GM23338 (cell line): Measurements from ENCODE around the gene KRTAP12-2. TPM values are rescaled to one million over a fixed set of nuclear protein-coding genes. Genes with fewer than 3 reads are reported as not detected.
"Not testable (repeated sequence)": the region's sequence is repeated elsewhere in the genome, so short reads cannot be mapped to it uniquely, and the experiment has no call there.

Experiments
- ATAC-seq: fragments of 200-7000 bp; cut with Tn5 transposase; 3 replicates; pipeline ENCODE4 v1.9.1; 2020
- DNase-seq: peaks from one replicate; pipeline ENCODE4 v3.0.0-alpha.2; 2015; ENCODE audit warnings: low spot score
- H2AFZ ChIP-seq: fragments of 200-600 bp; sonication (generic); 2 replicates; pipeline ENCODE4 v1.8.0; 2016; ENCODE audit warnings: antibody characterized with exemption, mild to moderate bottlenecking, moderate library complexity
- H3F3A ChIP-seq: fragments of 200-600 bp; sonication (generic); replicated peaks from 2 replicates; pipeline ENCODE4 v1.8.0; 2017; ENCODE audit warnings: antibody characterized with exemption, mixed run types, low read depth
- H3K27ac ChIP-seq: fragments of 200-600 bp; sonication (generic); 2 replicates; pipeline ENCODE4 v1.6.1; 2016; ENCODE audit warnings: low read depth
- H3K27me3 ChIP-seq: fragments of 200-600 bp; sonication (generic); 2 replicates; pipeline ENCODE4 v1.8.0; 2016; ENCODE audit warnings: mild to moderate bottlenecking, mixed run types, moderate library complexity; ENCODE audit not compliant: insufficient read depth
- H3K36me3 ChIP-seq: fragments of 200-600 bp; sonication (generic); 2 replicates; pipeline ENCODE4 v1.8.0; 2016; ENCODE audit warnings: mild to moderate bottlenecking; ENCODE audit not compliant: insufficient read depth
- H3K4me1 ChIP-seq: fragments of 200-600 bp; sonication (generic); 2 replicates; pipeline ENCODE4 v1.8.0; 2016; ENCODE audit warnings: mild to moderate bottlenecking, moderate library complexity; ENCODE audit not compliant: insufficient read depth
- H3K4me2 ChIP-seq: fragments of 200-600 bp; sonication (generic); 2 replicates; pipeline ENCODE4 v1.7.1; 2017; ENCODE audit warnings: mixed run types
- H3K4me3 ChIP-seq: fragments of 200-600 bp; sonication (generic); 2 replicates; pipeline ENCODE4 v1.6.1; 2016; ENCODE audit warnings: mixed run types
- H3K79me2 ChIP-seq: fragments of 200-600 bp; sonication (generic); replicated peaks from 2 replicates; pipeline ENCODE4 v1.8.0; 2017; ENCODE audit warnings: mild to moderate bottlenecking; ENCODE audit not compliant: insufficient read depth
- H3K9me2 ChIP-seq: fragments of 200-600 bp; sonication (generic); 2 replicates; pipeline ENCODE4 v1.8.0; 2017; ENCODE audit not compliant: insufficient read depth
- H4K20me1 ChIP-seq: fragments of 200-600 bp; sonication (generic); replicated peaks from 2 replicates; pipeline ENCODE4 v1.8.0; 2017; ENCODE audit warnings: mild to moderate bottlenecking; ENCODE audit not compliant: insufficient read depth
- H3K27ac Mint-ChIP-seq: 2 replicates; pipeline ENCODE4 v1.8.0; 2020; ENCODE audit warnings: inconsistent platforms, mild to moderate bottlenecking, moderate library complexity, mixed read lengths
- H3K27me3 Mint-ChIP-seq: 3 replicates; pipeline ENCODE4 v1.8.0; 2022; ENCODE audit warnings: low read depth, mild to moderate bottlenecking, moderate library complexity, mixed read lengths, inconsistent platforms; ENCODE audit not compliant: insufficient read depth, poor library complexity
- H3K36me3 Mint-ChIP-seq: 3 replicates; pipeline ENCODE4 v1.8.0; 2021; ENCODE audit warnings: low read depth, mild to moderate bottlenecking, inconsistent platforms, moderate library complexity, mixed read lengths
- H3K4me1 Mint-ChIP-seq: 3 replicates; pipeline ENCODE4 v1.8.0; 2020; ENCODE audit warnings: mild to moderate bottlenecking, inconsistent platforms, mixed read lengths
- H3K4me3 Mint-ChIP-seq: 3 replicates; pipeline ENCODE4 v1.8.0; 2021; ENCODE audit warnings: moderate library complexity, mild to moderate bottlenecking, inconsistent platforms, mixed read lengths
- H3K9me3 Mint-ChIP-seq: 3 replicates; pipeline ENCODE4 v1.8.0; 2020; ENCODE audit warnings: moderate library complexity, mild to moderate bottlenecking, inconsistent platforms, mixed read lengths
- CREB1 ChIP-seq: fragments of 250-450 bp; sonication (Bioruptor Pico); IDR thresholded peaks from 2 replicates; pipeline ENCODE4 v1.5.0; 2020; ENCODE audit warnings: low read depth, mild to moderate bottlenecking, moderate library complexity
- EZH2 ChIP-seq: fragments of 200-600 bp; sonication (generic); IDR thresholded peaks from one replicate; pipeline ENCODE4 v1.8.0; 2017; ENCODE audit warnings: antibody characterized with exemption, mild to moderate bottlenecking, low read depth; ENCODE audit not compliant: unreplicated experiment
- EZH2phosphoT487 ChIP-seq: fragments of 200-600 bp; sonication (generic); IDR thresholded peaks from one replicate; pipeline ENCODE4 v1.8.1; 2018; ENCODE audit warnings: antibody characterized with exemption; ENCODE audit not compliant: unreplicated experiment
- JUNB ChIP-seq: IDR thresholded peaks from one replicate; pipeline ENCODE4 v1.6.1; 2016; ENCODE audit warnings: antibody characterized with exemption; ENCODE audit not compliant: unreplicated experiment
- NANOG ChIP-seq: IDR thresholded peaks from 2 replicates; pipeline ENCODE4 v1.6.1; 2016; ENCODE audit warnings: antibody characterized with exemption, borderline replicate concordance
- POLR2AphosphoS5 ChIP-seq: IDR thresholded peaks from 2 replicates; pipeline ENCODE4 v1.6.1; 2016; ENCODE audit warnings: antibody characterized with exemption, low read depth
- STAT1 ChIP-seq: IDR thresholded peaks from one replicate; pipeline ENCODE4 v1.6.1; 2016; ENCODE audit warnings: antibody characterized with exemption; ENCODE audit not compliant: unreplicated experiment
- polyA plus RNA-seq: library from polyadenylated mRNA; unstranded; fragments of >200 nt; fragmentation: Nextera tagmentation; extraction: Ambion mirVana; gene quantifications from 2 replicates; pipeline ENCODE4 v1.2.1, GENCODE V29; 2016
- total RNA-seq: library from RNA; depleted of rRNA; stranded (reverse); fragments of >200 nt; shearing (Covaris generic); gene quantifications from 2 replicates; pipeline ENCODE4 v1.2.3, GENCODE V29; 2014
- TF ChIP-seq, protein P1 (sequence below): fragments of 250-450 bp; sonication (Bioruptor Pico); IDR thresholded peaks from 2 replicates; pipeline ENCODE4 v1.5.0; 2020; ENCODE audit warnings: mild to moderate bottlenecking, moderate library complexity
- TF ChIP-seq, protein P2 (sequence below): IDR thresholded peaks from 2 replicates; pipeline ENCODE4 v1.6.1; 2016; ENCODE audit warnings: antibody characterized with exemption
- TF ChIP-seq, protein P3 (sequence below), 2 experiments: fragments of 200-600 bp in 1 of 2; sonication (generic) in 1 of 2; conservative IDR thresholded peaks; 2 replicates each; pipeline versions ENCODE4 v1.5.1 to v1.6.1; 2016 to 2017; ENCODE audit warnings: antibody characterized with exemption in 2 of 2, low read depth in 2 of 2, mild to moderate bottlenecking in 2 of 2, moderate library complexity in 1 of 2

KRTAP12-2 gene
- total and polyA plus RNA-seq, 2 experiments from 2014 or later: not detected

- not testable (repeated sequence) for H3K27me3 Mint-ChIP-seq, H3K27ac Mint-ChIP-seq, H3K36me3 ChIP-seq, H3K4me3 ChIP-seq, H3K9me2 ChIP-seq, H3K36me3 Mint-ChIP-seq, H3K79me2 ChIP-seq, H3F3A ChIP-seq, H3K27ac ChIP-seq, H3K27me3 ChIP-seq, H4K20me1 ChIP-seq, H3K4me3 Mint-ChIP-seq
- Histone ChIP-seq H2AFZ (peak overlapping the region; percentile 63; the same call in 1 of the 2 replicates), H3K4me1 (peaks cover 31% of the 10 kb centered on the region), H3K4me2 (0 out of 2 replicates have a peak overlapping the region, but pooled peaks have one; percentile 46)
- Mint-ChIP-seq H3K9me3 (peaks cover 12% of the 10 kb centered on the region), H3K4me1 (peaks cover 30% of the 10 kb centered on the region)
- peak; percentile 79 for DNase-seq
- ATAC-seq: peak; percentile 90
Measured at GRCh38 chr21:44661567-44661966, 5.2 kb downstream of the KRTAP12-2 start.

GRCh38 chr21:44658913-44659595, 7.7 kb downstream of the KRTAP12-2 start:
- Mint-ChIP-seq H3K4me3 (no peak overlapping the region), H3K27ac (peak overlapping the region; percentile 47; the same call in 1 of the 2 replicates), H3K4me1 (peaks cover 30% of the 10 kb centered on the region), H3K9me3 (peaks cover 18% of the 10 kb centered on the region), H3K27me3 (peaks cover 8% of the 10 kb centered on the region), H3K36me3 (peaks cover 9% of the 10 kb centered on the region; the same call in 2 of the 3 replicates)
- no peaks in the 10 kb centered on the region for H3K79me2 ChIP-seq
- DNase-seq: no peak
- H3K36me3 ChIP-seq: no peaks in the 10 kb centered on the region
- no peaks in the 10 kb centered on the region for H3K9me2 ChIP-seq
- H3K27ac ChIP-seq: no peak overlapping the region
- H2AFZ ChIP-seq: peak overlapping the region; percentile 86
- no peaks in the 10 kb centered on the region for H3K27me3 ChIP-seq
- peak overlapping the region; percentile 47; the same call in 1 of the 2 replicates for H3K4me2 ChIP-seq
- no peaks in the 10 kb centered on the region for H4K20me1 ChIP-seq
- peak; percentile 36 for ATAC-seq
- H3K4me3 ChIP-seq: no peak overlapping the region
- H3K4me1 ChIP-seq: peaks cover 31% of the 10 kb centered on the region
- 0 out of 2 replicates have a peak, but pooled peaks cover 3% of the 10 kb centered on the region for H3F3A ChIP-seq
- TF ChIP-seq JUNB (no peak), STAT1 (no peak), EZH2 (no peak), CREB1 (CRISPR knock-in tag) (no peak), EZH2phosphoT487 (no peak), NANOG (no peak), POLR2AphosphoS5 (no peak)
- TF ChIP-seq, protein P1, sequence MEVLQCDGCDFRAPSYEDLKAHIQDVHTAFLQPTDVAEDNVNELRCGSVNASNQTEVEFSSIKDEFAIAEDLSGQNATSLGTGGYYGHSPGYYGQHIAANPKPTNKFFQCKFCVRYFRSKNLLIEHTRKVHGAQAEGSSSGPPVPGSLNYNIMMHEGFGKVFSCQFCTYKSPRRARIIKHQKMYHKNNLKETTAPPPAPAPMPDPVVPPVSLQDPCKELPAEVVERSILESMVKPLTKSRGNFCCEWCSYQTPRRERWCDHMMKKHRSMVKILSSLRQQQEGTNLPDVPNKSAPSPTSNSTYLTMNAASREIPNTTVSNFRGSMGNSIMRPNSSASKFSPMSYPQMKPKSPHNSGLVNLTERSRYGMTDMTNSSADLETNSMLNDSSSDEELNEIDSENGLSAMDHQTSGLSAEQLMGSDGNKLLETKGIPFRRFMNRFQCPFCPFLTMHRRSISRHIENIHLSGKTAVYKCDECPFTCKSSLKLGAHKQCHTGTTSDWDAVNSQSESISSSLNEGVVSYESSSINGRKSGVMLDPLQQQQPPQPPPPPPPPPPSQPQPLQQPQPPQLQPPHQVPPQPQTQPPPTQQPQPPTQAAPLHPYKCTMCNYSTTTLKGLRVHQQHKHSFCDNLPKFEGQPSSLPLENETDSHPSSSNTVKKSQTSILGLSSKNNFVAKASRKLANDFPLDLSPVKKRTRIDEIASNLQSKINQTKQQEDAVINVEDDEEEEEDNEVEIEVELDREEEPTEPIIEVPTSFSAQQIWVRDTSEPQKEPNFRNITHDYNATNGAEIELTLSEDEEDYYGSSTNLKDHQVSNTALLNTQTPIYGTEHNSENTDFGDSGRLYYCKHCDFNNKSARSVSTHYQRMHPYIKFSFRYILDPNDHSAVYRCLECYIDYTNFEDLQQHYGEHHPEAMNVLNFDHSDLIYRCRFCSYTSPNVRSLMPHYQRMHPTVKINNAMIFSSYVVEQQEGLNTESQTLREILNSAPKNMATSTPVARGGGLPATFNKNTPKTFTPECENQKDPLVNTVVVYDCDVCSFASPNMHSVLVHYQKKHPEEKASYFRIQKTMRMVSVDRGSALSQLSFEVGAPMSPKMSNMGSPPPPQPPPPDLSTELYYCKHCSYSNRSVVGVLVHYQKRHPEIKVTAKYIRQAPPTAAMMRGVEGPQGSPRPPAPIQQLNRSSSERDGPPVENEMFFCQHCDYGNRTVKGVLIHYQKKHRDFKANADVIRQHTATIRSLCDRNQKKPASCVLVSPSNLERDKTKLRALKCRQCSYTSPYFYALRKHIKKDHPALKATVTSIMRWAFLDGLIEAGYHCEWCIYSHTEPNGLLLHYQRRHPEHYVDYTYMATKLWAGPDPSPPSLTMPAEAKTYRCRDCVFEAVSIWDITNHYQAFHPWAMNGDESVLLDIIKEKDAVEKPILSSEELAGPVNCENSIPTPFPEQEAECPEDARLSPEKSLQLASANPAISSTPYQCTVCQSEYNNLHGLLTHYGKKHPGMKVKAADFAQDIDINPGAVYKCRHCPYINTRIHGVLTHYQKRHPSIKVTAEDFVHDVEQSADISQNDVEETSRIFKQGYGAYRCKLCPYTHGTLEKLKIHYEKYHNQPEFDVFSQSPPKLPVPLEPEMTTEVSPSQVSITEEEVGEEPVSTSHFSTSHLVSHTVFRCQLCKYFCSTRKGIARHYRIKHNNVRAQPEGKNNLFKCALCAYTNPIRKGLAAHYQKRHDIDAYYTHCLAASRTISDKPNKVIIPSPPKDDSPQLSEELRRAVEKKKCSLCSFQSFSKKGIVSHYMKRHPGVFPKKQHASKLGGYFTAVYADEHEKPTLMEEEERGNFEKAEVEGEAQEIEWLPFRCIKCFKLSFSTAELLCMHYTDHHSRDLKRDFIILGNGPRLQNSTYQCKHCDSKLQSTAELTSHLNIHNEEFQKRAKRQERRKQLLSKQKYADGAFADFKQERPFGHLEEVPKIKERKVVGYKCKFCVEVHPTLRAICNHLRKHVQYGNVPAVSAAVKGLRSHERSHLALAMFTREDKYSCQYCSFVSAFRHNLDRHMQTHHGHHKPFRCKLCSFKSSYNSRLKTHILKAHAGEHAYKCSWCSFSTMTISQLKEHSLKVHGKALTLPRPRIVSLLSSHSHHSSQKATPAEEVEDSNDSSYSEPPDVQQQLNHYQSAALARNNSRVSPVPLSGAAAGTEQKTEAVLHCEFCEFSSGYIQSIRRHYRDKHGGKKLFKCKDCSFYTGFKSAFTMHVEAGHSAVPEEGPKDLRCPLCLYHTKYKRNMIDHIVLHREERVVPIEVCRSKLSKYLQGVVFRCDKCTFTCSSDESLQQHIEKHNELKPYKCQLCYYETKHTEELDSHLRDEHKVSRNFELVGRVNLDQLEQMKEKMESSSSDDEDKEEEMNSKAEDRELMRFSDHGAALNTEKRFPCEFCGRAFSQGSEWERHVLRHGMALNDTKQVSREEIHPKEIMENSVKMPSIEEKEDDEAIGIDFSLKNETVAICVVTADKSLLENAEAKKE (CRISPR knock-in tag): no peak
- TF ChIP-seq, protein P2, sequence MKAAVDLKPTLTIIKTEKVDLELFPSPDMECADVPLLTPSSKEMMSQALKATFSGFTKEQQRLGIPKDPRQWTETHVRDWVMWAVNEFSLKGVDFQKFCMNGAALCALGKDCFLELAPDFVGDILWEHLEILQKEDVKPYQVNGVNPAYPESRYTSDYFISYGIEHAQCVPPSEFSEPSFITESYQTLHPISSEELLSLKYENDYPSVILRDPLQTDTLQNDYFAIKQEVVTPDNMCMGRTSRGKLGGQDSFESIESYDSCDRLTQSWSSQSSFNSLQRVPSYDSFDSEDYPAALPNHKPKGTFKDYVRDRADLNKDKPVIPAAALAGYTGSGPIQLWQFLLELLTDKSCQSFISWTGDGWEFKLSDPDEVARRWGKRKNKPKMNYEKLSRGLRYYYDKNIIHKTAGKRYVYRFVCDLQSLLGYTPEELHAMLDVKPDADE: no peak
- TF ChIP-seq, protein P3, sequence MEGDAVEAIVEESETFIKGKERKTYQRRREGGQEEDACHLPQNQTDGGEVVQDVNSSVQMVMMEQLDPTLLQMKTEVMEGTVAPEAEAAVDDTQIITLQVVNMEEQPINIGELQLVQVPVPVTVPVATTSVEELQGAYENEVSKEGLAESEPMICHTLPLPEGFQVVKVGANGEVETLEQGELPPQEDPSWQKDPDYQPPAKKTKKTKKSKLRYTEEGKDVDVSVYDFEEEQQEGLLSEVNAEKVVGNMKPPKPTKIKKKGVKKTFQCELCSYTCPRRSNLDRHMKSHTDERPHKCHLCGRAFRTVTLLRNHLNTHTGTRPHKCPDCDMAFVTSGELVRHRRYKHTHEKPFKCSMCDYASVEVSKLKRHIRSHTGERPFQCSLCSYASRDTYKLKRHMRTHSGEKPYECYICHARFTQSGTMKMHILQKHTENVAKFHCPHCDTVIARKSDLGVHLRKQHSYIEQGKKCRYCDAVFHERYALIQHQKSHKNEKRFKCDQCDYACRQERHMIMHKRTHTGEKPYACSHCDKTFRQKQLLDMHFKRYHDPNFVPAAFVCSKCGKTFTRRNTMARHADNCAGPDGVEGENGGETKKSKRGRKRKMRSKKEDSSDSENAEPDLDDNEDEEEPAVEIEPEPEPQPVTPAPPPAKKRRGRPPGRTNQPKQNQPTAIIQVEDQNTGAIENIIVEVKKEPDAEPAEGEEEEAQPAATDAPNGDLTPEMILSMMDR (conservative IDR thresholded peaks at IDR 0.05; ENCODE audit: low read depth in 2 of 2): no peak
